Measurements from ENCODE around the gene ISG15. TPM values are rescaled to one million over a fixed set of nuclear protein-coding genes. Genes with fewer than 3 reads are reported as not detected.
A peak's percentile ranks its signal among the peaks of the same experiment; 100 is the strongest.
"Not testable (repeated sequence)": the region's sequence is repeated elsewhere in the genome, so short reads cannot be mapped to it uniquely, and the experiment has no call there.

Gene ISG15
- total RNA-seq, 1 donor from 2014 or later, result 31.9 TPM

DNA sequence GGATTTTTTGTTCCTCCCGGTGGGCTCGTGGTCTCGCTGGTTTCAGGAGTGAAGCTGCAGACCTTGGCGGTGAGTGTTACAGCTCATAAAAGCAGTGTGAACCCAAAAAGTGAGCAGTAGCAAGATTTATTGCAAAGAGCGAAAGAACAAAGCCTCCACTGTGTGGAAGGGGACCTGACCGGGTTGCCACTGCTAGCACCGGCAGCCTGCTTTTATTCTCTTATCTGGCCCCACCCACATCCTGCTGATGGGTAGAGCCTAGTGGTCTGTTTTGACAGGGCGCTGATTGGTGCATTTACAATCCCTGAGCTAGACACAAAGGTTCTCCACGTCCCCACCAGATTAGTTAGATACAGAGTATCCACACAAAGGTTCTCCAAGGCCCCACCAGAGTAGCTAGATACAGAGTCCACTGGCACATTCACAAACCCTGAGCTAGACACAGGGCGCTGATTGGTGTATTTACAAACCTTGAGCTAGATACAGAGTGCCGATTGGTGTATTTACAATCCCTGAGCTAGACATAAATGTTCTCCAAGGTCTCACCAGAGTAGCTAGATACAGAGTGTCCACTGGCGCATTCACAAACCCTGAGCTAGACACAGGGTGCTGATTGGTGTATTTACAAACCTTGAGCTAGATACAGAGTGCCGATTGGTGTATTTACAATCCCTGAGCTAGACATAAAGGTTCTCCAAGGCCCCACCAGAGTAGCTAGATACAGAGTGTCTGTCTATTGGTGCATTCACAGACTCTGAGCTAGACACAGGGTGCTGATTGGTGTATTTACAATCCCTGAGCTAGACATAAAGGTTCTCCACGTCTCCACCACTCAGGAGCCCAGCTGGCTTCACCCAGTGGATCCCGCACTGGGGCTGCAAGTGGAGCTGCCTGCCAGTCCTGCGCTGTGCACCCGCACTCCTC is 4.4 kb downstream of the ISG15 start:
- intact Hi-C loops (cut with micrococcal nuclease), result loop anchor here (10.0 kb wide), 1 partner anchor 187 kb away; the partner anchor contains the start of gene TNFRSF18
- not testable (repeated sequence) for DNase-seq (ENCODE audit: low spot score); H3K27ac Mint-ChIP-seq; H3K36me3 Mint-ChIP-seq (ENCODE audit: low read depth); H3K9me3 Mint-ChIP-seq
- H3K4me1 Mint-ChIP-seq (ENCODE audit: low read depth), result peaks cover 25% of the 10 kb centered on the region
- H3K4me3 Mint-ChIP-seq (ENCODE audit: low read depth), result peak overlapping the region; percentile 13
- peaks cover 11% of the 10 kb centered on the region for H3K27me3 Mint-ChIP-seq (ENCODE audit: low read depth)

GRCh38 chr1:1018321-1018685 is 5.0 kb downstream of the ISG15 start:
- H3K27ac Mint-ChIP-seq; H3K9me3 Mint-ChIP-seq; H3K36me3 Mint-ChIP-seq (ENCODE audit: low read depth); DNase-seq (ENCODE audit: low spot score): not testable (repeated sequence)
- Mint-ChIP-seq H3K4me3 (ENCODE audit: low read depth) (peak overlapping the region; percentile 13), H3K27me3 (ENCODE audit: low read depth) (peaks cover 17% of the 10 kb centered on the region), H3K4me1 (ENCODE audit: low read depth) (peaks cover 20% of the 10 kb centered on the region)
- intact Hi-C loops (cut with micrococcal nuclease), result loop anchor here (10.0 kb wide), 1 partner anchor 186 kb away; the partner anchor contains the start of gene TNFRSF18

DNA sequence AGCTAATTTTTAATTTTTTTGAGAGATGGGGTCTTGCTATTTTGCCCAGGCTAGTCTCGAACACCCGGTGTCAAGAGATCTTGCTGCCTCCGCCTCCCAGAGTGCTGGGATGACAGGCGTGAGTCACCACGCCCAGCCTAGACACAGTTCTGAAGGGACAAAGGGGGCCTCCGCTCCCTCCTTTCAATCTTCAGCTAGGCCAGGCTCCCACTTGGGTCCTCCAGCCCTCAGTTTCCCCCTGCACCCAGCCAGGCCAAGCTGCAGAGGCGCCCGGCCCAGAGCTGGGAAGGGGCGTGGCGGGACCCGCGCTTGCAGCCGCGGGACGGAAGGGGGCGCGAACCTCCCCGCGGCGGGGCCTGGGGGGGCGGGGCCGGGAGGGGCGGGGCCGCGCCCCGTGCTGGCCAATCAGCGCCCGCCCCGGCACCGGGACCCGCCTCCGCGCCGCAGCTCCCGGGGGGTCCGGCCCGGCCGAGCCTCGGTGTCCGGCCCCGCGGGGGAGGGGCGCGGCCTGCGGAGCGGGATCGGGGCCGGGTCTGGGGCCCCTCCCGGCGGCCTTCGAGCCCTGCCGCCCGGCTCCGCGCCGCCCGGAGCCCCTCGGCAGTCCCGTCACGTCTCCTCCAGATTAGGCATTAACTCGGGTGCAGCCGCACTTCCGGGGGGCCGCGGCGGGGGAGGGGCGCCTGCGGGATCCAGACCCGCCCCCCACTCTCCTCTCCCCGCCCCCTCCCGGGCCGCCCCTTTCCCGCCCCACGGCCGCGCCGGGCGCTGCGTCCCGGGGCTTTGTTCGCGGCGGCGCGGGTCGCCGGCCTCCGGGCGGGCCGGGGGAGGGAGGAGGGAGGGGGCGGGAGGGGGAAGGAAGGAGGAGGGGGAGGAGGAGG is 6.1 kb downstream of the ISG15 start:
- peaks cover 11% of the 10 kb centered on the region for H3K4me1 Mint-ChIP-seq (ENCODE audit: low read depth)
- peaks cover 3% of the 10 kb centered on the region for H3K36me3 Mint-ChIP-seq (ENCODE audit: low read depth)
- peak overlapping the region; percentile 66 for H3K4me3 Mint-ChIP-seq (ENCODE audit: low read depth)
- H3K27me3 Mint-ChIP-seq (ENCODE audit: low read depth), result peaks cover 17% of the 10 kb centered on the region
- peak; percentile 73 for DNase-seq (ENCODE audit: low spot score)
- no peak overlapping the region for H3K27ac Mint-ChIP-seq
- no peaks in the 10 kb centered on the region for H3K9me3 Mint-ChIP-seq
- intact Hi-C loops (cut with micrococcal nuclease), result loop anchor here (10.0 kb wide), 1 partner anchor 185 kb away; the partner anchor contains the start of gene TNFRSF18

- peaks cover 17% of the 10 kb centered on the region for H3K27me3 Mint-ChIP-seq (ENCODE audit: low read depth)
- intact Hi-C loops (cut with micrococcal nuclease), result loop anchor here (5.0 to 10.0 kb wide), 2 partner anchors 42 to 185 kb away; partner anchors contain the start of gene TNFRSF18
- no peaks in the 10 kb centered on the region for H3K9me3 Mint-ChIP-seq
- H3K4me3 Mint-ChIP-seq (ENCODE audit: low read depth), result peak within 1 kb of the TSS; percentile 66
- H3K27ac Mint-ChIP-seq, result no peak within 1 kb of the TSS
- DNase-seq (ENCODE audit: low spot score), result no peak
- H3K36me3 Mint-ChIP-seq (ENCODE audit: low read depth), result peaks cover 3% of the 10 kb centered on the region
- H3K4me1 Mint-ChIP-seq (ENCODE audit: low read depth), result peaks cover 6% of the 10 kb centered on the region
Measured at GRCh38 chr1:1020000-1020404, 6.7 kb downstream of the ISG15 start, which contains the start of gene AGRN. AGRN (plus strand) TSS chr1:1020120; CDS start chr1:1020173, 53 bp downstream.

GRCh38 chr1:1020415-1021009 is 7.2 kb downstream of the ISG15 start:
- no peaks in the 10 kb centered on the region for H3K9me3 Mint-ChIP-seq
- no peak for DNase-seq (ENCODE audit: low spot score)
- H3K4me1 Mint-ChIP-seq (ENCODE audit: low read depth), result peaks cover 6% of the 10 kb centered on the region
- no peak overlapping the region for H3K27ac Mint-ChIP-seq
- intact Hi-C loops (cut with micrococcal nuclease), result loop anchor here (5.0 kb wide), 1 partner anchor 42 kb away; no protein-coding TSS in a partner anchor
- peaks cover 17% of the 10 kb centered on the region for H3K27me3 Mint-ChIP-seq (ENCODE audit: low read depth)
- peak overlapping the region; percentile 52 for H3K4me3 Mint-ChIP-seq (ENCODE audit: low read depth)
- H3K36me3 Mint-ChIP-seq (ENCODE audit: low read depth), result peaks cover 3% of the 10 kb centered on the region

- no peak for DNase-seq (ENCODE audit: low spot score)
- no peaks in the 10 kb centered on the region for H3K9me3 Mint-ChIP-seq
- H3K27me3 Mint-ChIP-seq (ENCODE audit: low read depth), result peaks cover 17% of the 10 kb centered on the region
- intact Hi-C loops (cut with micrococcal nuclease), result loop anchor here (5.0 kb wide), 1 partner anchor 41 kb away; no protein-coding TSS in a partner anchor
- H3K4me3 Mint-ChIP-seq (ENCODE audit: low read depth), result peak overlapping the region; percentile 52
- peaks cover 3% of the 10 kb centered on the region for H3K36me3 Mint-ChIP-seq (ENCODE audit: low read depth)
- no peak overlapping the region for H3K27ac Mint-ChIP-seq
- peaks cover 6% of the 10 kb centered on the region for H3K4me1 Mint-ChIP-seq (ENCODE audit: low read depth)
Measured at GRCh38 chr1:1021010-1021919, 8.0 kb downstream of the ISG15 start.

GRCh38 chr1:1021920-1022259 is 8.6 kb downstream of the ISG15 start:
- Mint-ChIP-seq H3K27me3 (ENCODE audit: low read depth) (peaks cover 17% of the 10 kb centered on the region), H3K4me1 (ENCODE audit: low read depth) (peaks cover 6% of the 10 kb centered on the region), H3K9me3 (no peaks in the 10 kb centered on the region), H3K4me3 (ENCODE audit: low read depth) (no peak overlapping the region), H3K36me3 (ENCODE audit: low read depth) (peaks cover 3% of the 10 kb centered on the region), H3K27ac (no peak overlapping the region)
- intact Hi-C loops (cut with micrococcal nuclease), result loop anchor here (5.0 kb wide), 1 partner anchor 40 kb away; no protein-coding TSS in a partner anchor
- no peak for DNase-seq (ENCODE audit: low spot score)

DNA sequence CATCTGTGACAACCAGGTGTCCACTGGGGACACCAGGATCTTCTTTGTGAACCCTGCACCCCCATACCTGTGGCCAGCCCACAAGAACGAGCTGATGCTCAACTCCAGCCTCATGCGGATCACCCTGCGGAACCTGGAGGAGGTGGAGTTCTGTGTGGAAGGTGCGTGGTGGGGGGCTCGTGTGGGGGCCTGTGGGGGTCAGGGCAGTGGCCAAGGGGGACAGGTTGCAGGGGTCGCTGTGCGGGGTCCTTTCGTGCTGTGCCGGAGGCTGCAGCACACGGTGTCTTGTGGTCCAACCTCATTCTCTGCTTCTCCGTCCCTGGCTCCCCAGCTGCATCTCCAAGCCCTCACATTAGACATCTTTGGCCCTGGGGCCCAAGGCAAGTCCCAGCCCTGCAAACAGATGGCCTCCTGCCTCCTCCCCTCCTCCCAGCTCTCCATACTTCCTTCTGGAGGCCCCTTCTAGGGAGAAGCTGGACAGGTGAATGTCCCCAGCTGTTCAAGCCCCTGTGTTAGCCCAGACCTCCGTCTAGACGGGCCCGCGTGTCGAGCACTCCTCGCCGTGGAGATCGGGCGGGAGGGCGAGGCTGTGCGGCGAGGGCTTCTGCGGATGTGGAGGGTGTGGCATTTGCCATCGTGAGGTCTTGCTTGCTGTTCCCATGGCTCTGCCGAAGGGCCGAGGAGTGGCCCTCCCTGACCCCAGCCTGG is 9.2 kb downstream of the ISG15 start:
- H3K4me3 Mint-ChIP-seq (ENCODE audit: low read depth), result no peak overlapping the region
- H3K9me3 Mint-ChIP-seq, result no peaks in the 10 kb centered on the region
- no peaks in the 10 kb centered on the region for H3K36me3 Mint-ChIP-seq (ENCODE audit: low read depth)
- peaks cover 17% of the 10 kb centered on the region for H3K27me3 Mint-ChIP-seq (ENCODE audit: low read depth)
- no peak for DNase-seq (ENCODE audit: low spot score)
- H3K4me1 Mint-ChIP-seq (ENCODE audit: low read depth), result peaks cover 1% of the 10 kb centered on the region
- H3K27ac Mint-ChIP-seq, result no peak overlapping the region
- intact Hi-C loops (cut with micrococcal nuclease), result loop anchor here (5.0 kb wide), 1 partner anchor 40 kb away; no protein-coding TSS in a partner anchor

DNA sequence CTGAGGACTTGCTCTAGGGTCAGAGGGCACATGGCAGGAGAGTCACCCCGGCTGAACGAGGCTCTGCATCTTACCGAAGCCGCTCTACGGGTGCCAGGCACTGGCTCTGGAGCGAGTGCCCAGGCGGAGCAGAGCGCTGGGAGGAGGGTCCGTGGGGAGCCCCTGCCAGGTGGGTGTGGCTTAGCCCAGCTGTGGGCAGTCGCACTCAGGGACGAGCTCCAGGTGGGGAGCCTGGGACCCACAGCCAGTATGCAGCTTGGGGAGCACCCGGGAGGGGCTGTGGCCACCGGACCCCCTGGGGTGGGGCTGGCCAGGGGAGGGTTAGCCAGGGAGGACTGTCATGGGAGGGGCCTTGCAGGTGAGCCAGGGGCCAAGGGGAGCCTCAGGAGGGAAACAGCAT is 10.4 kb downstream of the ISG15 start:
- no peak overlapping the region for H3K4me3 Mint-ChIP-seq (ENCODE audit: low read depth)
- no peaks in the 10 kb centered on the region for H3K4me1 Mint-ChIP-seq (ENCODE audit: low read depth)
- no peak for DNase-seq (ENCODE audit: low spot score)
- no peaks in the 10 kb centered on the region for H3K9me3 Mint-ChIP-seq
- intact Hi-C loops (cut with micrococcal nuclease), result loop anchor here (5.0 kb wide), 1 partner anchor 39 kb away; no protein-coding TSS in a partner anchor
- no peaks in the 10 kb centered on the region for H3K36me3 Mint-ChIP-seq (ENCODE audit: low read depth)
- H3K27ac Mint-ChIP-seq, result no peak overlapping the region
- peaks cover 17% of the 10 kb centered on the region for H3K27me3 Mint-ChIP-seq (ENCODE audit: low read depth)

DNA sequence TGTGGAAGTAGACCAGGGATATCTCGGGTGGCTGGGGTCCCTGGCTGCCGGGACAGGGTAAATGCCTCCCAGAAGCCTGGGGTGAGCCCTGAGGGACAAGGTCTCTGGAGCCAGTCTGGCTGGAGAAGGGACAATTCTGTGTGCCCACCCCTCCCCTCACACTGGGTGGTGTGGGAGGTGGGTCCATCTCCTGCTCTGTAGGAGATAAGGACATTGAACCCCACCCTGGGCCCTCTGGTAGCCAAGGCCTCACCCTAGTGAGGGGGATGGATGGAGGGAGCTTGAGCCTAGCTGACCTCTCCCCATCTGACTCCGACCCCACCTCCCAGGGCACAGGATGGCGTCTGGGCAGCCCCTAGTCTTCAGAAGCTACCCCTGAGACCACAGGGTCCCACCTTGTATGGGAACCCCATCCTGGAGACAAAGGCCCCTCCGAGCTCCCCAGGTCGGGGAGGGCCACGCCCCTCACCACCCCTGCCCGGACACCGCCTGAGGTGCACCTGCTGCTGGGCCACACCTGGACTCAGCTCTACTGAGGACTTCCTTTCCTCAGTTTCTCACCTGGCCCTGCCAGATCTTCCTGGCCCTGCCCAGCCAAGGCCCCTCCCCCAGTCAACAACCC is 11.0 kb downstream of the ISG15 start:
- Mint-ChIP-seq H3K9me3 (no peaks in the 10 kb centered on the region), H3K4me3 (ENCODE audit: low read depth) (no peak overlapping the region)
- intact Hi-C loops (cut with micrococcal nuclease), result loop anchor here (5.0 kb wide), 1 partner anchor 38 kb away; no protein-coding TSS in a partner anchor

More for the DNA sequence above, 11.0 kb downstream of the ISG15 start:
- Mint-ChIP-seq H3K27me3 (ENCODE audit: low read depth) (peaks cover 17% of the 10 kb centered on the region), H3K4me1 (ENCODE audit: low read depth) (no peaks in the 10 kb centered on the region), H3K27ac (no peak overlapping the region), H3K36me3 (ENCODE audit: low read depth) (no peaks in the 10 kb centered on the region)
- DNase-seq (ENCODE audit: low spot score), result no peak

All from activated T-helper 2 cell treated with anti-CD3 and anti-CD28 coated beads, Interferon-gamma antibody, Interleukin-2, Interleukin-4, amounts not matched to agents 10 μg/mL and 5 μg/mL and 100 μg/mL, durations not matched to agents 14 hours and 24 hours and 36 hours (primary cell).